HEK293 (cell line): ENCODE data around the gene PIP4K2C.

Experiments used
- AEBP2 ChIP-seq: fragments of 450-650 bp; formaldehyde crosslinking; IDR thresholded peaks from 2 replicates; pipeline ENCODE4 v1.5.1; 2016; ENCODE audit warnings: missing biosample characterization, missing genetic modification characterization, borderline replicate concordance
- CTCF ChIP-seq: fragments of 450-650 bp; formaldehyde crosslinking; IDR thresholded peaks from 2 replicates; pipeline ENCODE4 v1.5.1; 2016; ENCODE audit warnings: missing biosample characterization, missing genetic modification characterization
- MYNN ChIP-seq: fragments of 450-650 bp; formaldehyde crosslinking; IDR thresholded peaks from 2 replicates; pipeline ENCODE4 v1.5.1; 2016; ENCODE audit warnings: missing biosample characterization, missing genetic modification characterization, borderline replicate concordance
- ZNF274 ChIP-seq, 2 experiments: fragments of 200-500 bp in 1 of 2; fragments of 450-650 bp in 1 of 2; sonication (Bioruptor generic) in 1 of 2; formaldehyde crosslinking in 1 of 2; IDR thresholded peaks; 2 replicates each; pipeline versions ENCODE4 v1.5.1 to v1.6.1; 2014 to 2016; ENCODE audit warnings: borderline replicate concordance in 1 of 2, inconsistent platforms in 1 of 2, low read length in 1 of 2, missing biosample characterization in 1 of 2, missing genetic modification characterization in 1 of 2
- ZNF473 ChIP-seq: fragments of 450-650 bp; formaldehyde crosslinking; IDR thresholded peaks from 2 replicates; pipeline ENCODE4 v1.5.1; 2017; ENCODE audit warnings: missing biosample characterization, missing genetic modification characterization
- ZNF514 ChIP-seq: fragments of 450-650 bp; formaldehyde crosslinking; IDR thresholded peaks from 2 replicates; pipeline ENCODE4 v1.5.1; 2016; ENCODE audit warnings: missing biosample characterization, missing genetic modification characterization
- ZNF549 ChIP-seq: fragments of 450-650 bp; IDR thresholded peaks from 2 replicates; pipeline ENCODE4 v1.5.1; 2018; ENCODE audit warnings: missing biosample characterization, missing genetic modification characterization, mild to moderate bottlenecking, inconsistent platforms, moderate library complexity
- ZNF580 ChIP-seq: fragments of 450-650 bp; formaldehyde crosslinking; IDR thresholded peaks from 2 replicates; pipeline ENCODE4 v1.5.1; 2016; ENCODE audit warnings: missing biosample characterization, missing genetic modification characterization

- TF ChIP-seq ZNF274 (IDR thresholded peaks at IDR 0.05; ENCODE audit: low read length) = no peak
- no peak for TF ChIP-seq ZNF274 (tag by site-specific recombination; IDR thresholded peaks at IDR 0.05; ENCODE audit: borderline replicate concordance)
- TF ChIP-seq CTCF (tag by site-specific recombination) = no peak
- no peak for TF ChIP-seq ZNF549 (tag by site-specific recombination)
- TF ChIP-seq ZNF580 = no peak
- TF ChIP-seq ZNF514 (tag by site-specific recombination) = no peak
- no peak for TF ChIP-seq AEBP2 (tag by site-specific recombination)
- no peak for TF ChIP-seq MYNN
- no peak for TF ChIP-seq ZNF473
Observed at GRCh38 chr12:57604992-57605810, 14.2 kb downstream of the PIP4K2C start.
